Hepatocyte (in vitro differentiated cells): Measurements from ENCODE around the gene TTC12.

Experiments
- CTCF ChIP-seq: fragments of 200-600 bp; sonication (generic); IDR thresholded peaks from 2 replicates; pipeline ENCODE4 v1.5.1; 2016; ENCODE audit warnings: antibody characterized with exemption, mild to moderate bottlenecking; ENCODE audit not compliant: poor library complexity
- EZH2 ChIP-seq: fragments of 200-600 bp; sonication (generic); IDR thresholded peaks from 2 replicates; pipeline ENCODE4 v1.6.1; 2016; ENCODE audit warnings: antibody characterized with exemption, mild to moderate bottlenecking, borderline replicate concordance
- EZH2phosphoT487 ChIP-seq: fragments of 200-600 bp; sonication (generic); IDR thresholded peaks from one replicate; pipeline ENCODE4 v1.6.1; 2018; ENCODE audit warnings: antibody characterized with exemption, mild to moderate bottlenecking, low read depth, moderate library complexity; ENCODE audit not compliant: unreplicated experiment, severe bottlenecking

- TF ChIP-seq CTCF (no peak), EZH2phosphoT487 (no peak), EZH2 (no peak)
These were observed 4.7 kb downstream of the TTC12 start for GRCh38 chr11:113319085-113319484.
